Karpas-422 (cell line): ENCODE data around the gene TAOK1. TPM values are rescaled to one million over a fixed set of nuclear protein-coding genes. Genes with fewer than 3 reads are reported as not detected.
"Not testable (repeated sequence)": the region's sequence is repeated elsewhere in the genome, so short reads cannot be mapped to it uniquely, and the experiment has no call there.

Experiments
- DNase-seq: peaks from one replicate; pipeline ENCODE4 v3.0.0-alpha.2; 2015
- H2AFZ ChIP-seq: fragments of 200-600 bp; sonication (generic); 2 replicates; pipeline ENCODE4 v1.6.1; 2014; ENCODE audit warnings: antibody characterized with exemption, low read length, mixed read lengths
- H3K27ac ChIP-seq: fragments of 200-600 bp; sonication (generic); 2 replicates; pipeline ENCODE4 v1.5.1; 2014; ENCODE audit warnings: mild to moderate bottlenecking, low read length, moderate library complexity
- H3K27me3 ChIP-seq: fragments of 200-600 bp; sonication (generic); 2 replicates; pipeline ENCODE4 v1.6.1; 2014; ENCODE audit warnings: low read length, mixed read lengths
- H3K36me3 ChIP-seq: fragments of 200-600 bp; sonication (generic); 2 replicates; pipeline ENCODE4 v1.6.1; 2014; ENCODE audit warnings: low read length, mixed read lengths; ENCODE audit not compliant: insufficient read depth
- H3K4me1 ChIP-seq: fragments of 200-600 bp; sonication (generic); 2 replicates; pipeline ENCODE4 v1.6.1; 2014; ENCODE audit warnings: mild to moderate bottlenecking, low read length, mixed read lengths
- H3K4me2 ChIP-seq: fragments of 200-600 bp; sonication (generic); 2 replicates; pipeline ENCODE4 v1.6.1; 2014; ENCODE audit warnings: low read length, low read depth, mild to moderate bottlenecking; ENCODE audit not compliant: poor library complexity, severe bottlenecking
- H3K4me3 ChIP-seq: fragments of 200-600 bp; sonication (generic); 2 replicates; pipeline ENCODE4 v1.5.1; 2014; ENCODE audit warnings: mild to moderate bottlenecking, antibody characterized with exemption, low read length, mixed read lengths
- H3K79me2 ChIP-seq: fragments of 200-600 bp; sonication (generic); 2 replicates; pipeline ENCODE4 v1.6.1; 2014; ENCODE audit warnings: mild to moderate bottlenecking, low read length, mixed read lengths
- H3K9ac ChIP-seq: fragments of 200-600 bp; sonication (generic); 2 replicates; pipeline ENCODE4 v1.6.0; 2014; ENCODE audit warnings: low read length
- H3K9me2 ChIP-seq: fragments of 200-600 bp; sonication (generic), shearing (Covaris generic); replicated peaks from 2 replicates; pipeline ENCODE4 v1.6.0; 2014; ENCODE audit warnings: mild to moderate bottlenecking, low read length, moderate library complexity; ENCODE audit not compliant: insufficient read depth
- H3K9me3 ChIP-seq: fragments of 300-700, 200-600 bp; sonication (generic); 2 replicates; pipeline ENCODE4 v1.6.1; 2014; ENCODE audit warnings: low read length, mixed read lengths
- H4K20me1 ChIP-seq: fragments of 200-600 bp; sonication (generic); 2 replicates; pipeline ENCODE4 v1.6.1; 2014; ENCODE audit warnings: mild to moderate bottlenecking, antibody characterized with exemption, low read length, low read depth; ENCODE audit not compliant: insufficient read depth
- total RNA-seq: library from RNA; depleted of rRNA; stranded (reverse); fragments of >200 nt; shearing (Covaris generic); gene quantifications from 2 replicates; pipeline ENCODE4 v1.2.3, GENCODE V29; 2014; ENCODE audit warnings: low replicate concordance

The TAOK1 gene
- total RNA-seq, 1 experiment from 2014 or later: 39.6 TPM

DNA sequence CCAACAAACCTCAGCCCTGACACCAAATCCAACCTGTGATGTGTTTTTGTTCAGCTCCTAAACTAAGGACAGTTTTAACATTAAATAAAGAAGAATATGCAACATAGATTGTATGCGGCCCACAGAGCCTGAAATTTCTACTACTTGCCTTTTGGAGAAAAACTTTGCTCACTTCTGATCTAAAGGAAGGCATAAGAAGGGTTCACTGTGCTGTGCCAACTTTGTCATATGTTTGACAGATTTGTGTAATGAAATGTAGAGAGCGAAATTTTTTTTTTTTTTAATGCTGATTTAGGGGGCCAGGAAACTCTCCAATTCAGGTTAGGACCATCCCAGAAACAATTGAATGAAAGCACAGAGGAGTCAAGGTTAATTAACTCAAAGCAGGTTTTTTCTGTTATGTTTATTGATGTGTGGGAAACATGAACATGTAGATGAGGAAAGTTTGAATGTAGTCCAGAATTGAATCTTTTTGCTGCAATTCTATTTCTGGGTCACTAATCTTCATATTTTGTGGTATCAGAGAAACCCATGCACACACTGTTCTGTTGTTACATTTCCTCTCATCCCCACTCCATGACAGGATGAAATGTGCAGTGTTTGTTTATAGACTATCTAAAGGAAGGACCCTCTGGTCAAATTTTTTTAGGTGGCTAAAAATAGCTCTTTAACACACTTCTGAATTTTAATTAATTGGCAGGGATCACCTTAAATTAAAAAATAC lies 71.5 kb downstream of the TAOK1 start:
- H3K4me1 ChIP-seq: peaks cover 27% of the 10 kb centered on the region
- H3K36me3 ChIP-seq: peaks cover 20% of the 10 kb centered on the region
- no peaks in the 10 kb centered on the region for H3K27me3 ChIP-seq
- no peak for DNase-seq
- no peaks in the 10 kb centered on the region for H3K9me2 ChIP-seq
- H3K4me3 ChIP-seq: no peak overlapping the region
- no peaks in the 10 kb centered on the region for H3K9me3 ChIP-seq
- no peak overlapping the region for H3K9ac ChIP-seq
- H3K27ac ChIP-seq: no peak overlapping the region
- H2AFZ ChIP-seq: no peak overlapping the region
- H4K20me1 ChIP-seq: no peaks in the 10 kb centered on the region
- no peak overlapping the region for H3K4me2 ChIP-seq
- peaks cover 83% of the 10 kb centered on the region for H3K79me2 ChIP-seq

DNA sequence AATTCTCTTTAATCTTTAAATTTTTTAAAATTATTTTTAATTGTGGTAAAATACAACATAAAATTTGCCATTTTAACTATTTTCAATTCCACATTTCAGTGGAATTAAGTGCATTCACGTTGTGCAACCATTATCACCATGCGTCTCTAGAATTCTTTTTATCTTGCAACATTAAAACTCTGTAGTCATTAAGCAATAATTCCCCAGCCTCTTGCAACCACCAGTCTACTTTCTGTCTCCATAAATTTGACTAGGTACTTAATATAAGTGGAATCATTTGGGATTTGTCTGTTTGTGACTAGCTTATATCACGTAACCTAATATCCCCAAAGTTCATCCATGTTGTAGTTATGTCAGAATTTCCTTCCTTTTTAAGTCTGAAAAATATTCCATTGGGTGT lies 79.1 kb downstream of the TAOK1 start:
- H3K36me3 ChIP-seq: peaks cover 26% of the 10 kb centered on the region
- no peaks in the 10 kb centered on the region for H3K9me2 ChIP-seq
- H4K20me1 ChIP-seq: no peaks in the 10 kb centered on the region
- no peaks in the 10 kb centered on the region for H3K9me3 ChIP-seq
- H2AFZ ChIP-seq: no peak overlapping the region
- peaks cover 13% of the 10 kb centered on the region for H3K4me1 ChIP-seq
- H3K4me2 ChIP-seq: no peak overlapping the region
- H3K79me2 ChIP-seq: peaks cover 46% of the 10 kb centered on the region
- no peaks in the 10 kb centered on the region for H3K27me3 ChIP-seq
- peak overlapping the region; percentile 37; the same call in 1 of the 2 replicates for H3K27ac ChIP-seq
- DNase-seq: no peak
- no peak overlapping the region for H3K4me3 ChIP-seq
- H3K9ac ChIP-seq: no peak overlapping the region

DNA sequence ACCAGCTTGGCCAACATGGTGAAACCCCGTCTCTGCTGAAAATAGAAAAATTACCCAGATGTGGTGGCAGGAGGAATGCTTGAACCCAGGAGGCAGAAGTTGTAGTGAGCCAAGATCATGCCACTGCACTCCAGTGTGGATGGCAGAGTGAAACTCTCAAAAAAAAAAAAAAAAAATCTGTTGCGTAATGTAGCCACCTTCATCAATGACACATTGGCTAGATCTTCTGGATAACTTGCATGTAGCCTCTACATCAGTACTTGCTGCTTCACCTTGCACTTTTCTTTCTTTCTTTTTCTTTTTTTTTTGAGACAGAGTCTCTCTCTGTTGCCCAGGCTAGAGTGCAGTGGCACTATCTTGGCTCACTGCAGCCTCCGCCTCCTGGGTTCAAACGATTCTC lies 83.3 kb downstream of the TAOK1 start:
- not testable (repeated sequence) for H3K9ac ChIP-seq, H3K27ac ChIP-seq, H3K9me3 ChIP-seq, H3K4me3 ChIP-seq, H3K27me3 ChIP-seq, H4K20me1 ChIP-seq, H2AFZ ChIP-seq, H3K9me2 ChIP-seq, DNase-seq, H3K4me2 ChIP-seq
- peaks cover 13% of the 10 kb centered on the region for H3K4me1 ChIP-seq
- H3K79me2 ChIP-seq: peaks cover 35% of the 10 kb centered on the region
- H3K36me3 ChIP-seq: peaks cover 15% of the 10 kb centered on the region; the same call in 1 of the 2 replicates

DNA sequence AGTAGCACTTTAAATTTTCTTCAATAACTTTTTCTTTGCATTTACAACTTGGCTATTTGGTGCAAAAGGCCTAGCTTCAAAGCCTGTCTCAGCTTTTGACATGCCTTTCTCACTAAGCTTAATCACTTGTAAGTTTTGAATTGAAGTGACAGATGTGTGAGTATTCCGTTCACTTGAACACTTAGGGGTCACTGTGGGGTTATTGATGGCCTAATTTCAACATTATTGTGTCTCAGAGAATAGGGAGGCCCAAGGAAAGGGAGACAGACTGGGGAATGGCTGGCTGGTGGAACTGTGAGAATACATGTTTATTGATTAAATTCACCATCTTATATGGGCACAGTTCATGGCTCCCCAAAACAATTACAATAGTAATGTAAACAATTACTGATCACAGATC lies 84.1 kb downstream of the TAOK1 start:
- no peak overlapping the region for H2AFZ ChIP-seq

DNA sequence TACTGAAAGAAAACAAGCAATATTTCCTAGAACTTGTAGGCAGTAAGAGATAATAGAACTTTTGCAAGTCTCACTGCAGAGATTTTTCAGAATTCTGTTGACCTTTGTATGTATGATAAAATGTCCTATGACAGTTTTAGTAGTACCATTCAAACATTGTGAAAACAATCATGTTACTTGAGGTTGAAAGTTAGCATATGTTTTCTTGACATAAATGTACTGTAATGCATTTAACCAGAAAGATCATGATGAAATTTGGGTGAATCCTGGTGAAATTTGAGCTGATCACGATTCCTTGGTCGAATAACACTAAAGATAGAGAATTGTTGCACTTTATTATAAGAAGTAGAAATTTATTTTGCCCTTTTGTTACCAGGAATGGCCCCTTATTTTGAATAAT lies 85.7 kb downstream of the TAOK1 start:
- Histone ChIP-seq H4K20me1 (no peaks in the 10 kb centered on the region), H2AFZ (no peak overlapping the region), H3K27me3 (no peaks in the 10 kb centered on the region), H3K4me1 (no peaks in the 10 kb centered on the region), H3K79me2 (peaks cover 29% of the 10 kb centered on the region), H3K9me3 (no peaks in the 10 kb centered on the region), H3K9ac (no peak overlapping the region), H3K36me3 (peaks cover 21% of the 10 kb centered on the region; the same call in 1 of the 2 replicates), H3K9me2 (no peaks in the 10 kb centered on the region), H3K4me3 (no peak overlapping the region), H3K4me2 (no peak overlapping the region), H3K27ac (no peak overlapping the region)
- no peak for DNase-seq

More for the DNA sequence above, 84.1 kb downstream of the TAOK1 start:
- Histone ChIP-seq H3K4me1 (peaks cover 9% of the 10 kb centered on the region), H3K36me3 (peaks cover 21% of the 10 kb centered on the region; the same call in 1 of the 2 replicates), H3K9ac (no peak overlapping the region), H3K4me3 (no peak overlapping the region), H3K4me2 (no peak overlapping the region), H3K9me3 (no peaks in the 10 kb centered on the region), H3K9me2 (no peaks in the 10 kb centered on the region), H3K27me3 (no peaks in the 10 kb centered on the region), H3K27ac (no peak overlapping the region), H3K79me2 (peaks cover 34% of the 10 kb centered on the region), H4K20me1 (no peaks in the 10 kb centered on the region)
- DNase-seq: no peak

DNA sequence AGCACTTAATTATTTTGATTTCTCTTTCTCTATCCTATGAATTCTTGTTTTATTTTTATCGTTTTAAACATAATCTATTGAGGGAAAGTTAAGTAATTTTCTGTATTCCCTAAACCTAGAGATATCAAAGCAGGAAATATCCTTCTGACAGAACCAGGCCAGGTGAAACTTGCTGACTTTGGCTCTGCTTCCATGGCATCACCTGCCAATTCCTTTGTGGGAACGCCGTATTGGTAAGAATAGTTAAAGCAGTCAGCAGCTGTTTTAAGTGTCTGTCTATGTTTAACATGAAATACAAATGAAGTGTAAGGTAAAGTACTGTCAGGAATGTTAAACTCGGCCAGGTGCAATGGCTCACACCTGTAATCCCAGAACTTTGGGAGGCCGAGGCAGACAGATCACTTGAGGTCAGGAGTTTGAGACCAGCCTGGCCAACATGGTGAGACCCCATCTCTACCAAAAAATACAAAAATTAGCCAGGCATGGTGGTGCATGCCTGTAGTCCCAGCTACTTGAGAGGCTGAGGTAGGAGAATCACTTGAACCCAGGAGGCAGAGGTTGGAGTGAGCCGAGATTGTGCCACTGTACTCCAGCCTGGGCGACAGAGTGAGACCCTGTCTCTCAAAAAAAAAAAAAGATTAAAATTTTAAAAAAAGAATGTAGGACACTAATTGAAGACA lies 90.2 kb downstream of the TAOK1 start:
- H3K27ac ChIP-seq, H4K20me1 ChIP-seq, H3K4me2 ChIP-seq, H3K9ac ChIP-seq, H3K9me3 ChIP-seq, H3K9me2 ChIP-seq, H3K4me1 ChIP-seq, H3K4me3 ChIP-seq, H3K27me3 ChIP-seq, DNase-seq, H2AFZ ChIP-seq: not testable (repeated sequence)
- Histone ChIP-seq H3K36me3 (peaks cover 37% of the 10 kb centered on the region; the same call in 1 of the 2 replicates), H3K79me2 (peaks cover 17% of the 10 kb centered on the region)

DNA sequence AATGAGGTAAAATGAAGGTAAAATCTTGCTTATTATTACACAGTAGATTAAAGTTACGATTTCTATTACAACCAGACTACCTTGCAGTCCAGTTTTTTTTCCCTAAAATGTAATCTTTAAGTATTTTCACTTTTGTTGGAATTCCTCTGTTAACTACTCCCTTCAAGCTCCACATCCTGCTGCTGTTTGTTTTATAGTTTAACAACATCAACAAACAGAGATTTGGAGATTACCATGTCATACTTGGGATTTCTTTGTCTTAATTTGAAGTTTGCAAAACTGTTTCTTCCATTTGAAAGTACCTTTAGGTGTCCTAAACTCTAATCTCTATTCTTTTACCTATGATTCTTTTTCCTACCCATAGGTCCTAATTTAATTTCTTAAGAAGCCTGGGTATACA lies 93.3 kb downstream of the TAOK1 start:
- H3K36me3 ChIP-seq: peaks cover 35% of the 10 kb centered on the region; the same call in 1 of the 2 replicates
- no peaks in the 10 kb centered on the region for H3K27me3 ChIP-seq
- no peaks in the 10 kb centered on the region for H3K4me1 ChIP-seq

DNA sequence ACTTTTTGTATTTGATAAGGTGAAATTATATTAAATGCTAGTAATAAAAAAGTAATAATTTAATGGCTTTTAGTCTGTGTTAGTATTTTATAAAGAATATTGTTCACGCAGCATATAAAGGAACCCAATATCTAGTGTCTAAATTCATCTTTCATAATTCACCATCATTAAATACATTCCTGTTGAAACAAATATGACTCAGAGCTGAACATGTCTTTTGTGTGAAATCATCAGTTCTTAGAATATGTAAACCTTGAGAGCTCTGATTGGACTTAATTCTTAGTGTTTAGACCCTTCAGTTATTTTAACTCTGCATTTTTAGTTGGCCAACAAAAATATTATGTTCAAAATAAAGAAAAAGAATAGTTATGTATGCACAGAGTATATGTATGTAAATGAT lies 104.8 kb downstream of the TAOK1 start:
- H3K9me2 ChIP-seq: no peaks in the 10 kb centered on the region
- no peak overlapping the region for H2AFZ ChIP-seq
- no peaks in the 10 kb centered on the region for H3K4me1 ChIP-seq
- no peak overlapping the region for H3K4me3 ChIP-seq
- H3K9me3 ChIP-seq: no peaks in the 10 kb centered on the region
- H3K27ac ChIP-seq: no peak overlapping the region
- no peaks in the 10 kb centered on the region for H4K20me1 ChIP-seq
- no peaks in the 10 kb centered on the region for H3K27me3 ChIP-seq
- H3K9ac ChIP-seq: no peak overlapping the region
- no peak overlapping the region for H3K4me2 ChIP-seq
- peaks cover 53% of the 10 kb centered on the region for H3K36me3 ChIP-seq
- H3K79me2 ChIP-seq: peaks cover 12% of the 10 kb centered on the region; the same call in 1 of the 2 replicates
- no peak for DNase-seq

More for the DNA sequence above, 93.3 kb downstream of the TAOK1 start:
- no peak for DNase-seq
- no peaks in the 10 kb centered on the region for H3K9me2 ChIP-seq
- H3K27ac ChIP-seq: no peak overlapping the region
- H4K20me1 ChIP-seq: no peaks in the 10 kb centered on the region
- peaks cover 10% of the 10 kb centered on the region; the same call in 1 of the 2 replicates for H3K79me2 ChIP-seq
- no peaks in the 10 kb centered on the region for H3K9me3 ChIP-seq
- H3K9ac ChIP-seq: no peak overlapping the region
- no peak overlapping the region for H2AFZ ChIP-seq
- no peak overlapping the region for H3K4me3 ChIP-seq
- H3K4me2 ChIP-seq: no peak overlapping the region
